IPS-15b (cell line): ENCODE results near the gene WWP2.
"Not testable (repeated sequence)": the region's sequence is repeated elsewhere in the genome, so short reads cannot be mapped to it uniquely, and the experiment has no call there.

Source experiments
- H3K27me3 ChIP-seq: one replicate; pipeline ENCODE4 v1.6.1; 2013; ENCODE audit warnings: low read length; ENCODE audit not compliant: control insufficient read depth, insufficient read depth
- H3K36me3 ChIP-seq: one replicate; pipeline ENCODE4 v1.6.1; 2013; ENCODE audit warnings: low read length; ENCODE audit not compliant: control insufficient read depth, insufficient read depth
- H3K4me1 ChIP-seq: one replicate; pipeline ENCODE4 v1.6.1; 2013; ENCODE audit warnings: mild to moderate bottlenecking, low read length; ENCODE audit not compliant: control insufficient read depth, insufficient read depth
- H3K4me3 ChIP-seq: one replicate; pipeline ENCODE4 v1.5.1; 2013; ENCODE audit warnings: low read depth, low read length
- H3K9ac ChIP-seq: one replicate; pipeline ENCODE4 v1.6.1; 2013; ENCODE audit warnings: low read depth, mild to moderate bottlenecking, low read length
- H3K9me3 ChIP-seq: one replicate; pipeline ENCODE4 v1.6.1; 2013; ENCODE audit warnings: mild to moderate bottlenecking, low read length; ENCODE audit not compliant: control insufficient read depth, insufficient read depth

WWP2 gene

DNA sequence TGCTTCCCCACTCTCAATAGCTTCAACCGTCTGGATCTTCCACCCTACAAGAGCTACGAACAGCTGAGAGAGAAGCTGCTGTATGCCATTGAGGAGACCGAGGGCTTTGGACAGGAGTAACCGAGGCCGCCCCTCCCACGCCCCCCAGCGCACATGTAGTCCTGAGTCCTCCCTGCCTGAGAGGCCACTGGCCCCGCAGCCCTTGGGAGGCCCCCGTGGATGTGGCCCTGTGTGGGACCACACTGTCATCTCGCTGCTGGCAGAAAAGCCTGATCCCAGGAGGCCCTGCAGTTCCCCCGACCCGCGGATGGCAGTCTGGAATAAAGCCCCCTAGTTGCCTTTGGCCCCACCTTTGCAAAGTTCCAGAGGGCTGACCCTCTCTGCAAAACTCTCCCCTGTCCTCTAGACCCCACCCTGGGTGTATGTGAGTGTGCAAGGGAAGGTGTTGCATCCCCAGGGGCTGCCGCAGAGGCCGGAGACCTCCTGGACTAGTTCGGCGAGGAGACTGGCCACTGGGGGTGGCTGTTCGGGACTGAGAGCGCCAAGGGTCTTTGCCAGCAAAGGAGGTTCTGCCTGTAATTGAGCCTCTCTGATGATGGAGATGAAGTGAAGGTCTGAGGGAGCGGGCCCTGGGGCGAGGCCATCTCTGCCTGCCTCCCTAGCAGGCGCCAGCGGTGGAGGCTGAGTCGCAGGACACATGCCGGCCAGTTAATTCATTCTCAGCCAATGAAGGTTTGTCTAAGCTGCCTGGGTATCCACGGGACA is 177.9 kb downstream of the WWP2 start:
- Histone ChIP-seq H3K9ac (no peak overlapping the region), H3K4me1 (no peaks in the 10 kb centered on the region), H3K36me3 (peaks cover 20% of the 10 kb centered on the region), H3K27me3 (no peaks in the 10 kb centered on the region), H3K4me3 (no peak overlapping the region), H3K9me3 (no peaks in the 10 kb centered on the region)

DNA sequence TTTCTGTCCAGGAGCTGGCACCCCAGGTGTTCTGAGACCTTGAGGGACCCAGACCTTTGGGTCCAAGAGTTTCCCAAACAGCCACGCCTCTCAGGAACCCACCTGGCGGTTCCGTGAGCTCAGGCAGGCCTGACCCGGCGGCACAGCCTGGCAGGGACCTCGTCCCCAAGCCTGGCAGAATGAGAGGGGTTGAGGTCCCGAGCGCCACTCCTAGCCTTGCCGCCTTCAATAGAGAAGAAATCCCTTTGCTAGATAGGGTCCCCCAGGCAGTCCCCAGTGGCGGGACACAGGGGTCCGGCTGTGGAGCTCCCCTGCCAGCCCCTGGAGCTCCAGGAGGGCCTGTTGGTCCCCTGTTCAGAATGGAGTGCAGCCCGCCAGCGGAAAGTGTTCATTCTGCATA is 178.5 kb downstream of the WWP2 start:
- no peaks in the 10 kb centered on the region for H3K27me3 ChIP-seq
- peaks cover 20% of the 10 kb centered on the region for H3K36me3 ChIP-seq
- H3K4me1 ChIP-seq, result no peaks in the 10 kb centered on the region
- no peaks in the 10 kb centered on the region for H3K9me3 ChIP-seq
- H3K4me3 ChIP-seq, result no peak overlapping the region
- no peak overlapping the region for H3K9ac ChIP-seq

DNA sequence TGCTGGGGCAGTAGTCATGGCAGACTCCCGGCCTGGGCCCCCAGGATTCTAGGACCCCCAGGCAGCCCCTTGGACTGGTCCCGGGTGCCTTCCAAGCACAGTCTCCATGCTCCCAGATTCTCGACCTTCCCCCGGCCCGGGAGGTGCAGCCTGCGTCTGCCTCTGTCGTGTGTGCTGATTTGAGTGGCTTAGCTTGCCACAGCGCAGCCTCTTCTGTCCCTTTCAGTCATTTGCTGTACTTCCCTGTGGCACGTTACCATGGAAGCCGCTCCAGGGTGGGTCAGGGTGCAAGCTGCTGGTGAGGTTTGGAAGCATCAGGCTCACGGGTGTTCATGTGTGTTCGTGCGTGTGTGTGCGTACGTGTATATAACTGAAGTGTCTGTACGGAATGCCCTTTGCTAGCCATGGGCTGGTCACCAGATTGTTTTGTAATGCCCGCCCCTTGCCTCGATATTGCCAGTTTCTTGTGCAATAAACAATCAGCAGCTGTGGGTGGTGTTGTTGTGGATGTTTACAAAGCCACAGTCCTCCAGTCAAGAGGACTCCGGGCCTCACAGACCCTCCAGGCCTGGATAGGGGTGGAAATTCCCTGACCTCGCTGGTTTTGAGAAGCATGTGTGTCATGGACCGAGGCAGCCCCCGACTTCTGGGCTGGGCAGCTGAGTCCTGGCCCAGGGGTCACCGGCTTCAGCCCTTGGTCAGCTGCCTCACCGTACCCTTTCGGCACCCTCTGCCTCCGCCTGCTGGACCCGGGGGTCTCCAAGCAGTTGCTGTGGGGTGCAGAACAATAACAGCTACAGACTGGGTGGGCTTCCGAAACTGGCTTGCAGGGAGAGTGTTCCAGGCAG is 179.3 kb downstream of the WWP2 start:
- Histone ChIP-seq H3K4me1 (no peaks in the 10 kb centered on the region), H3K27me3 (no peaks in the 10 kb centered on the region), H3K9me3 (no peaks in the 10 kb centered on the region), H3K36me3 (peaks cover 17% of the 10 kb centered on the region), H3K9ac (no peak overlapping the region), H3K4me3 (no peak overlapping the region)

GRCh38 chr16:69942099-69942491 is 180.0 kb downstream of the WWP2 start:
- Histone ChIP-seq H3K4me3 (no peak overlapping the region), H3K9me3 (no peaks in the 10 kb centered on the region), H3K9ac (no peak overlapping the region), H3K36me3 (peaks cover 13% of the 10 kb centered on the region), H3K4me1 (no peaks in the 10 kb centered on the region), H3K27me3 (no peaks in the 10 kb centered on the region)

- no peaks in the 10 kb centered on the region for H3K9me3 ChIP-seq
- no peak overlapping the region for H3K4me3 ChIP-seq
- no peaks in the 10 kb centered on the region for H3K4me1 ChIP-seq
- no peak overlapping the region for H3K9ac ChIP-seq
- no peaks in the 10 kb centered on the region for H3K27me3 ChIP-seq
- peaks cover 9% of the 10 kb centered on the region for H3K36me3 ChIP-seq
Measured at GRCh38 chr16:69942627-69943170, 180.6 kb downstream of the WWP2 start.

DNA sequence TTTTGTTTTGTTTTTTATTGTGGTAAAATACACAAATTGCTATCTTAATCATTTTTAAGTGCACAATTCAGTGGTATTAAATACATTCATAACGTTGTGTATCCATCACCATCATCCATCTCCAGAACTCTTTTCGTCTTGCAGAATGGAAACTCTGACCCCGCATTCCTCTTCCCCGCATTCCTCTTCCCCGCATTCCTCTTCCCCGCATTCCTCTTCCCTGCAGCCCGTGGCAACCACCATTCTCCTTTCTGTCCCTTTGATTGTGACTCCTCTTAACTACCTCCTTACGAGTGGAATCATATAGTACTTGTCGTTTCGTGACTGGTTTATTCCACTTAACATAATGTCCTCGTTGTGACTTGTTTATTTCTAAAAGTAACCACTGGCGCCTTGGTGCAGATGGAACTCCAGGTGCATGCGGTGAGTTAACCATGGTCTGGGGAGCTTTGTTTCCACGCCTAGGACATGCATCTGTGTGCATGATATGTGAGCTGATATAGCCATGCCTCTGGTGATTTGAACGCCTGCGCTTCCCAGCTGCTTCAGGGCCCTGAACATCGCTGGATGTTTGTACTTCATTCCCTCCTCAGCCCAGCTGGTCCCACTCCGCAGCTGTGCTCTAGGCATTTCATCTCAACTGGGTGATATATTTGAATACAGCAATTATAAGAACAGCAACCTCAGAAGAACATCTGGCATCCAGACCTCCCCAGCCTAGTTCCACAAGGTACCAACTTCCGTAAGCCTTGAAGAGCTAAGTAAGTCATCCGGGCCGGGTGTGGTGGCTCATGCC is 181.3 kb downstream of the WWP2 start:
- H3K36me3 ChIP-seq, H3K9me3 ChIP-seq, H3K27me3 ChIP-seq, H3K4me3 ChIP-seq, H3K4me1 ChIP-seq, H3K9ac ChIP-seq: not testable (repeated sequence)

GRCh38 chr16:69950411-69950810 is 188.3 kb downstream of the WWP2 start:
- not testable (repeated sequence) for H3K4me1 ChIP-seq, H3K9me3 ChIP-seq, H3K4me3 ChIP-seq, H3K36me3 ChIP-seq, H3K27me3 ChIP-seq, H3K9ac ChIP-seq

- not testable (repeated sequence) for H3K36me3 ChIP-seq, H3K4me1 ChIP-seq
Measured at GRCh38 chr16:69951017-69951671, 189.0 kb downstream of the WWP2 start, which contains the start of gene CLEC18A. CLEC18A (plus strand) TSS chr16:69951334; CDS start chr16:69951367, 33 bp downstream.

DNA sequence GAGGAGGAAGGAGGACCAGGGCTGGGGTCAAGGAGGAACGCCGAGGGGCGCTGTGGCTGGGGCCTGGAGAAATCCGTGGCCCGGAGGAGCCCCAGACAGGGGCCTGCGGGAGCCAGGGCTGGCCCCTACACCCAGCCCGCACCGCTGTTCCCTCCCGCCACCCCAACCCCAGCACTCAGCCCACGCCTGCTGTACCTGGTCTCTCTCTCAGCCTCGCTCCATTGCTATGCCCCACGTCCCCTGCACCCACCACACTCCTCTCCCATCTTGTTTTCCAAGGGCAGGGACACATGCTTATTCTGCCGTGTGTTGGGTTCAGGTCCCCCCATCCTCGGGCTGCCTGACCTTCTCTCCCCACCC is 189.5 kb downstream of the WWP2 start:
- H3K36me3 ChIP-seq, H3K27me3 ChIP-seq: not testable (repeated sequence)

More at GRCh38 chr16:69951017-69951671, 189.0 kb downstream of the WWP2 start, which contains the start of gene CLEC18A:
- not testable (repeated sequence) for H3K9me3 ChIP-seq, H3K9ac ChIP-seq, H3K4me3 ChIP-seq, H3K27me3 ChIP-seq

DNA sequence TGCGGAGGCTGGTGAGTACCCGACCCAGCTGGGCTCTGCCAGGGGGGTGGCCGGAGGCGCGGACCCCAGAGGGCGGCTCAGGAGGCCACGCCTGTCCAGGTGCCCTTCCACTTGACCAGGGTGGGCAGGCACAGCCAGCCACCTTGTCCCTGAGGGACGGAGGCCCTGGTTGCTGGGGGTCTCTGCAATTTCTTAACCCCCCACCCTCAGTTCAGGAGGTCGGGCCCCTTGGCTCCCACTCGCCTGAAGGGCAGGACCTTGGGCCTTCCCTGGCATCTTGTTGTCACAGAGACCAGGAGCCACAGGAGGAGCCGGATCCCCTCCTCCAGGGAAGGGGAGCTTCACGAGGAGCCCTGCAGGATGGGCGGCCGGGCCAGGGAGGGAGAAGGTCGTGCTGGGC is 190.0 kb downstream of the WWP2 start:
- not testable (repeated sequence) for H3K9ac ChIP-seq, H3K4me3 ChIP-seq, H3K36me3 ChIP-seq, H3K4me1 ChIP-seq, H3K27me3 ChIP-seq, H3K9me3 ChIP-seq

More for the DNA sequence above, 189.5 kb downstream of the WWP2 start:
- not testable (repeated sequence) for H3K4me1 ChIP-seq, H3K9ac ChIP-seq, H3K4me3 ChIP-seq, H3K9me3 ChIP-seq
